Fibroblast of pulmonary artery (primary cell): Measurements from ENCODE around the gene TALDO1.

ENCODE experiments used
- DNase-seq: peaks from one replicate; pipeline ENCODE4 v3.0.0-alpha.2; 2010; ENCODE audit warnings: low read depth
- H3K4me3 ChIP-seq: replicated peaks from 2 replicates; pipeline ENCODE4 v1.5.1; 2011; ENCODE audit warnings: low read depth, mild to moderate bottlenecking, control low read depth, low read length, moderate library complexity
- CTCF ChIP-seq: IDR thresholded peaks from 2 replicates; pipeline ENCODE4 v1.5.1; 2011; ENCODE audit warnings: mild to moderate bottlenecking, control low read depth, low read length, inconsistent platforms; ENCODE audit errors: missing control alignments

The TALDO1 gene

GRCh38 chr11:706957-707816, 40.1 kb upstream of the TALDO1 start:
- no peak for TF ChIP-seq CTCF
- peak overlapping the region; percentile 55 for H3K4me3 ChIP-seq
- no peak for DNase-seq

GRCh38 chr11:707817-708420, 39.3 kb upstream of the TALDO1 start:
- H3K4me3 ChIP-seq, result no peak overlapping the region
- TF ChIP-seq CTCF, result no peak
- no peak for DNase-seq

- no peak for TF ChIP-seq CTCF
- no peak overlapping the region for H3K4me3 ChIP-seq
- DNase-seq, result no peak
These were observed 38.8 kb upstream of the TALDO1 start for GRCh38 chr11:708511-708910.

GRCh38 chr11:709109-709997, 37.9 kb upstream of the TALDO1 start:
- no peak for DNase-seq
- H3K4me3 ChIP-seq, result no peak overlapping the region
- no peak for TF ChIP-seq CTCF

- DNase-seq, result no peak
- no peak overlapping the region for H3K4me3 ChIP-seq
- no peak for TF ChIP-seq CTCF
These were observed 32.8 kb upstream of the TALDO1 start for GRCh38 chr11:714436-714835.

GRCh38 chr11:719214-720016, 27.8 kb upstream of the TALDO1 start:
- no peak for DNase-seq
- no peak for TF ChIP-seq CTCF
- no peak overlapping the region for H3K4me3 ChIP-seq
